ENCODE data around the gene HRH4.
A peak's percentile ranks its signal among the peaks of the same experiment; 100 is the strongest.

The HRH4 gene

DNA sequence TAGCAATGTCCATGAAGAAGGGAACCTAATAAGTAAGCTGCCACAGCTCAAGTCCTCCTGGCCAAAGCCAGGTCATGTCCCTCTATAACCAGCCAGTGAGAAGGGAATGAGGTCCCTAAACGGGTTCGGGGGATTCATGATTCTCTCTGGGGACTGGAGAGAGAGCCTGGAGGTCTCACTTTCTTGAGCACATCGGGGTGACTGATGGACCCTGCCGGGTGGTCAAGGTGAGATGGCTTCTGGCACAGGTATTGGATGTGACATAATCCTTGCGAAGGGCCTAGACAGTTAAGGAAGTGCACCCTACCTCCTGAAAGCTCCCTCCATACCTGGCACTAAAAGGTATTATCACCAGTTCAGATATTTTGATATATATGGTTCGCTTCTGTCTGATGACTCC is 45.7 kb downstream of the HRH4 start:
- DNase-seq (ENCODE audit: low spot score): no peak

- DNase-seq (ENCODE audit: low spot score): no peak
Observed at GRCh38 chr18:24509435-24509834, 49.0 kb downstream of the HRH4 start.

GRCh38 chr18:24514439-24514838 is 54.0 kb downstream of the HRH4 start:
- DNase-seq (ENCODE audit: low spot score): peak; percentile 62

- DNase-seq (ENCODE audit: low spot score): no peak
Observed at GRCh38 chr18:24515721-24516120, 55.3 kb downstream of the HRH4 start.

DNA sequence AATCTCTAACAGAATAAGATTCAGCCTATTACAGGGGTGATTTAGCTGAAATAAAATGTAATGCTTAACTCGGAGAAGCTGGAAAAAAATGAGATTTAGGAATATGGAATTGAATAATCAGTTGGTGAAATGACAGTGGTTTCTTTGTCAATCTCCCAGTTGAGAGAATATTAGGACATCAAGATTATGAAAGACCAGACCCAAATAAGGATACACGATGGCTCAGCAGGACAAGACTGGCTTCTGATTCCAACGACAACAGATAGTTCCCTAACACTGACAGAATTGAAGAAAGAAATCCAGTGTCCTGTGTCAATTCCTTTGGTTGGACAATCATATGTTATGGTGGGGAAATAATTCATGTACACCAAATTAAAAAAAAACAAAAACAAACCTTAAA is 55.8 kb downstream of the HRH4 start:
- DNase-seq (ENCODE audit: low spot score): no peak

GRCh38 chr18:24517554-24517953 is 57.1 kb downstream of the HRH4 start:
- no peak for DNase-seq (ENCODE audit: low spot score)

GRCh38 chr18:24518596-24518995 is 58.2 kb downstream of the HRH4 start:
- DNase-seq (ENCODE audit: low spot score): no peak
